GM20000 (cell line): ENCODE measurements around the gene GOLPH3.

Experiments used
- DNase-seq: peaks from one replicate; pipeline ENCODE4 v3.0.0; 2012; ENCODE audit warnings: low spot score
- CTCF ChIP-seq: IDR thresholded peaks from 2 replicates; pipeline ENCODE4 v1.5.1; 2012; ENCODE audit warnings: mild to moderate bottlenecking, control low read depth; ENCODE audit errors: extremely low read depth, missing control alignments

The GOLPH3 gene

GRCh38 chr5:32102254-32102986 is 71.7 kb downstream of the GOLPH3 start:
- no peak for TF ChIP-seq CTCF

GRCh38 chr5:32100691-32101302 is 73.3 kb downstream of the GOLPH3 start:
- no peak for TF ChIP-seq CTCF

More at GRCh38 chr5:32102254-32102986, 71.7 kb downstream of the GOLPH3 start:
- no peak for DNase-seq

GRCh38 chr5:32100230-32100629 is 73.9 kb downstream of the GOLPH3 start:
- DNase-seq, result no peak
- TF ChIP-seq CTCF, result no peak

More at GRCh38 chr5:32100691-32101302, 73.3 kb downstream of the GOLPH3 start:
- no peak for DNase-seq

DNA sequence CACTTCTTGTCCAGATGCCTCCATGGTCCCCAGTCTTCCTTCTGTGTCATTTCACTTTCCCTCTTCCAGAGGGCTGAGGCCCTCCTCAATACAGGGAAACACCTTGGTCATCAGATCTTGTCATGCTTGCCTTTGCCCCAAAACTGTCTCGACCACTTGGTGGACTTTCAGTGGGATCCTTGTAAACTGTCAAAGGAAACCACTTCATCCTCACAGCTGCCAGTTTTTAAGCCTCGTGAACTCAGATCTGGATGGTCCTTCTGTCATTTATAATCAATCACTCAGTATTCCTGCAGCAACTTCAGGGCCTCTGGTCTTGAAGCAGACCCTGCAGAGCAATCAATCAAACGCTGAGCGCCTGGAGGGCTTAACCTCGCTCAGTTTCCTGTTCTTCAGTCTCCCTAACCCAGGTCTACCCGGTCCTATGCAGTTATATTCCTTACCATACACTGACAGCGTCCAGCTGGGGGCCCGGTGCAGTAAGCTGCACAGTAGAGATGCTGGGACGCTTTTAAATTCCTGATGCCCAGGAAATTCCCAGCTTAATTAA is 74.6 kb downstream of the GOLPH3 start:
- no peak for TF ChIP-seq CTCF
- no peak for DNase-seq

DNA sequence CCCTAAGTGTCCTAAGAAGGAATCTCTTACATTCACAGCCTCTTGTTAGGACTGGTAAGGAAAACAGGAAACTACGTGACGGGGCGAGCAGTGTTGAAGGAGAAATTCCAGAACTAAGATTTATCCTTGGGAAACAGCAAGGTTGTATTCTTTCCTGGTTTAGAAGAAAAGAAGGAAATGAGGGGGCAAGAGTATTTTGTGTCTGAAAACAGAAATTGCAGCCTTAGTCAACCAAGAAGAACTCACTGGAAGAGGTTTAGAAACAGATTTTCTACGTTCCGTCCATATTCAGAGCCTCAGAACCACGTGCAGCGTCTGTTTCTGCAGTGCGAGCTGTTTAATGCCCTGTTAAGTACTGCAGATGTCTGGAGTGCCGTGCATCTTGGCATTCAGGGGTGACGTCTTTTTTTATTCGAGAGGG is 75.2 kb downstream of the GOLPH3 start:
- no peak for TF ChIP-seq CTCF
- DNase-seq, result no peak

- DNase-seq, result no peak
- TF ChIP-seq CTCF, result no peak
These were observed 75.8 kb downstream of the GOLPH3 start for GRCh38 chr5:32098291-32098690.

DNA sequence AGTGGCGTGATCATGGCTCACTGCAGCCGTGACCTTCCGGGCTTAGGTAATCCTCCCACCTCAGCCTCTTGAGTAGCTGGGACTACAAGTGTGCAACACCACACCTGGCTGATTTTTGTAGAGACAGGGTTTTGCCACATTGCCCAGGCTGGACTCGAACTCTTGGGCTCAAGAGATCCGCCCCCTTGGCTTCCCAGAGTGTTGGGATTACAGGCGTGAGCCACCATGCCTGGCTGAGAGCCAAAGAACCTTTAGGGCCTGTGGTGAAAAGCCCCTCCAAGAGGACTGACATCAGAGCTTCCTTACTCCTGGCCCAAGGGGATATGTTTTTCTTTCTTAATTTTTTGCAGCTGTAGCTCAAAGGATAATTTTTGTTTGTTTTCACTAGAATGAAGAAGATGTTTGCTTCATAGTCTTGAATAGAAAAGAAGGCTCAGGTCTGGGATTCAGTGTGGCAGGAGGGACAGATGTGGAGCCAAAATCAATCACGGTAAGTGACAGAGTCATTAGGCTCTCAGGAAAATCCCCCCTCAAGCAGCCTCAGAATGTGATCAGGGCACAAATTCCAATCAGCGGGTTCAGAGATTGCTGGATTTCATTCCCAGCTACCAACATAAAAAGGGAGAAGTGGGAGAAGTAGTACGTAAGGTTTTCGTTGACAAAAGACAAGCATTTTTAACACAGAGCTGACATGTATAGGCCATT is 77.1 kb downstream of the GOLPH3 start:
- DNase-seq, result no peak

More for the DNA sequence above, 77.1 kb downstream of the GOLPH3 start:
- TF ChIP-seq CTCF, result no peak
